Caco-2 (cell line): ENCODE results near the gene NFE2L2. TPM values are rescaled to one million over a fixed set of nuclear protein-coding genes. Genes with fewer than 3 reads are reported as not detected.

Experiments used
- BruUV-seq: library from RNA; stranded (reverse); fragments of 400-500 nt; replicated peaks from 2 replicates; lab custom pipeline; 2021; lab: Mats Ljungman, UMichigan
- CTCF ChIA-PET: fragments of 300-600 bp; sonication (Branson Sonifier 250); formaldehyde crosslinking; loops from one replicate; lab custom pipeline; 2022; ENCODE audit warnings: antibody characterized with exemption; lab: Charles Lee
- POLR2A ChIA-PET: fragments of 300-600 bp; sonication (Branson Sonifier 250); formaldehyde crosslinking; loops from one replicate; lab custom pipeline; 2022; ENCODE audit warnings: antibody characterized with exemption; lab: Charles Lee
- DNase-seq, 2 experiments: peaks; one replicate each; pipeline versions ENCODE4 v3.0.0 to v3.0.0-alpha.2; 2020 to 2022
- H3K27me3 ChIP-seq: replicated peaks from 2 replicates; pipeline ENCODE4 v1.6.0; 2011; ENCODE audit warnings: low read length; ENCODE audit not compliant: control insufficient read depth, insufficient read depth
- H3K36me3 ChIP-seq: 2 replicates; pipeline ENCODE4 v1.5.1; 2011; ENCODE audit warnings: low read length; ENCODE audit not compliant: control insufficient read depth, insufficient read depth
- H3K4me1 ChIP-seq: fragments of 250-450 bp; sonication (Bioruptor Pico); 2 replicates; pipeline ENCODE4 v1.5.1; 2020; ENCODE audit warnings: mild to moderate bottlenecking
- H3K4me3 ChIP-seq: 2 replicates; pipeline ENCODE4 v1.5.1; 2011; ENCODE audit warnings: low read depth, mild to moderate bottlenecking, control low read depth, low read length
- H3K9me3 ChIP-seq: fragments of 250-450 bp; sonication (Bioruptor Pico); 2 replicates; pipeline ENCODE4 v1.5.1; 2020; ENCODE audit warnings: mild to moderate bottlenecking, moderate library complexity
- H3K27ac Mint-ChIP-seq: one replicate; pipeline ENCODE4 v1.8.0; 2022; ENCODE audit warnings: mixed read lengths; ENCODE audit not compliant: unreplicated experiment
- H3K27me3 Mint-ChIP-seq: one replicate; pipeline ENCODE4 v1.8.0; 2022; ENCODE audit warnings: mixed read lengths; ENCODE audit not compliant: insufficient read depth, unreplicated experiment
- H3K36me3 Mint-ChIP-seq: one replicate; pipeline ENCODE4 v1.8.0; 2022; ENCODE audit warnings: mild to moderate bottlenecking, mixed read lengths; ENCODE audit not compliant: insufficient read depth, unreplicated experiment
- H3K4me1 Mint-ChIP-seq: one replicate; pipeline ENCODE4 v1.8.0; 2022; ENCODE audit warnings: low read depth, mixed read lengths; ENCODE audit not compliant: unreplicated experiment
- H3K4me3 Mint-ChIP-seq: one replicate; pipeline ENCODE4 v1.8.0; 2022; ENCODE audit warnings: mild to moderate bottlenecking, moderate library complexity, mixed read lengths; ENCODE audit not compliant: unreplicated experiment
- H3K9me3 Mint-ChIP-seq: one replicate; pipeline ENCODE4 v1.8.0; 2022; ENCODE audit warnings: mixed read lengths; ENCODE audit not compliant: unreplicated experiment
- intact Hi-C: fragments of 100-400 bp; cut with micrococcal nuclease; formaldehyde crosslinking; loops from one replicate; pipeline ENCODE4 v1.10.0; 2022; ENCODE audit not compliant: unreplicated experiment
- total RNA-seq: library from RNA; stranded (reverse); gene quantifications from 2 replicates; pipeline ENCODE4 v1.2.3, GENCODE V29; 2022
- TF ChIP-seq, protein P1 (sequence below), 2 experiments: fragments of 200-600 bp in 1 of 2; IDR thresholded peaks; 1 replicate in 1 of 2; 2 replicates in 1 of 2; pipeline versions ENCODE4 v1.5.1 to v1.8.0; 2011 to 2022; ENCODE audit warnings: antibody characterized with exemption in 1 of 2, control low read depth in 1 of 2, inconsistent platforms in 1 of 2, low read depth in 1 of 2, low read length in 1 of 2, mild to moderate bottlenecking in 1 of 2, moderate library complexity in 1 of 2; ENCODE audit not compliant: insufficient read depth in 1 of 2, severe bottlenecking in 1 of 2, unreplicated experiment in 1 of 2

Gene NFE2L2
- total RNA-seq, 1 experiment from 2014 or later, result 75.7 TPM

DNA sequence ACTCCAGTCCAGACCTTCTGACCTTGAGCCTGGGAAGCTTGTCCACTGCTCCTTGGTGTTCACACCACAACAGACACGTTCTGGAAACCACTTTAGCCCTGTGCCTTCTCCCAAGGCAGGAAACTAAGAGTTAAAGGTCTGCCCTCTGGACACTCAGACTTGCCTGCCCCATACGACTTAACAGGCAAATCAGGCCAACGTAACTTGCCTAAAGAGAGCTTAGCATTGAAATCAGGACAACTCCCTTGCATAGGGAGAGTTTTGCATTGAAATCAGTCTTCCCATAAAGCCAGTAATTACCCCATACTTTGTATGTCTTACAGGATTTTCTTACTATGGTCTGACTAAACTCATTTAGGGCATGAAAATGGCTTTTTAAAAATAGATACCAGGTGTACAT lies 18.5 kb downstream of the NFE2L2 start:
- no peaks in the 10 kb centered on the region for H3K27me3 ChIP-seq
- DNase-seq, result no peak
- H3K9me3 Mint-ChIP-seq, result no peaks in the 10 kb centered on the region
- peaks cover 56% of the 10 kb centered on the region for H3K36me3 Mint-ChIP-seq
- TF ChIP-seq, protein P1, sequence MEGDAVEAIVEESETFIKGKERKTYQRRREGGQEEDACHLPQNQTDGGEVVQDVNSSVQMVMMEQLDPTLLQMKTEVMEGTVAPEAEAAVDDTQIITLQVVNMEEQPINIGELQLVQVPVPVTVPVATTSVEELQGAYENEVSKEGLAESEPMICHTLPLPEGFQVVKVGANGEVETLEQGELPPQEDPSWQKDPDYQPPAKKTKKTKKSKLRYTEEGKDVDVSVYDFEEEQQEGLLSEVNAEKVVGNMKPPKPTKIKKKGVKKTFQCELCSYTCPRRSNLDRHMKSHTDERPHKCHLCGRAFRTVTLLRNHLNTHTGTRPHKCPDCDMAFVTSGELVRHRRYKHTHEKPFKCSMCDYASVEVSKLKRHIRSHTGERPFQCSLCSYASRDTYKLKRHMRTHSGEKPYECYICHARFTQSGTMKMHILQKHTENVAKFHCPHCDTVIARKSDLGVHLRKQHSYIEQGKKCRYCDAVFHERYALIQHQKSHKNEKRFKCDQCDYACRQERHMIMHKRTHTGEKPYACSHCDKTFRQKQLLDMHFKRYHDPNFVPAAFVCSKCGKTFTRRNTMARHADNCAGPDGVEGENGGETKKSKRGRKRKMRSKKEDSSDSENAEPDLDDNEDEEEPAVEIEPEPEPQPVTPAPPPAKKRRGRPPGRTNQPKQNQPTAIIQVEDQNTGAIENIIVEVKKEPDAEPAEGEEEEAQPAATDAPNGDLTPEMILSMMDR (IDR thresholded peaks at IDR 0.05; ENCODE audit: insufficient read depth in 1 of 2, low read depth in 1 of 2, low read length in 1 of 2, severe bottlenecking in 1 of 2, unreplicated experiment in 1 of 2), result no peak
- peaks cover 41% of the 10 kb centered on the region for H3K4me1 Mint-ChIP-seq
- H3K4me3 ChIP-seq, result no peak overlapping the region
- ChIA-PET POLR2A (no interaction called here), CTCF (no interaction called here)
- H3K27ac Mint-ChIP-seq, result no peak overlapping the region
- H3K4me1 ChIP-seq, result peaks cover 20% of the 10 kb centered on the region
- no peaks in the 10 kb centered on the region for H3K27me3 Mint-ChIP-seq
- BruUV-seq, result no TSS peak
- no peaks in the 10 kb centered on the region for H3K9me3 ChIP-seq
- no peak overlapping the region for H3K4me3 Mint-ChIP-seq
- no peaks in the 10 kb centered on the region for H3K36me3 ChIP-seq
- intact Hi-C loops, result no loop called here

DNA sequence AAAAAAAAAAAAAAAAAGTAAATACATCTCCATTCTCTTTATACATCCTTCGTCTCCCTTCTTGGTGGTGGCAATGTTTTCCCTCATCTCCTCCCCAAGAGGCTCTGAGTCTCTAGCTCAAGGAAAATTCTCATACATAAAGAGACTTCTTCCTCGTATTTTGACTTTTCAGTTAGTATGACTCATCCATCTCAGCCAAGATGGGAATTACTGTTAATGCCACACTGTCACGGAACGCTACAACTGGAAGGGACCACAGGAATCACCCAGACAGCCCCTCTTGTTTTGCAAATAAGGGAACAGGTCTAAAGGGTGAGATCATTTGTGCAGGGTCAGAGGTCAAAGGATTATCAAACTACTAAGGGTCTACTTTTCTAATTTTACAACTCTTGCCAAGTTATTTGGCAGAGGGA lies 19.5 kb downstream of the NFE2L2 start:
- peaks cover 38% of the 10 kb centered on the region for H3K4me1 Mint-ChIP-seq
- Histone ChIP-seq H3K27me3 (no peaks in the 10 kb centered on the region), H3K4me1 (peaks cover 28% of the 10 kb centered on the region), H3K9me3 (no peaks in the 10 kb centered on the region), H3K4me3 (no peak overlapping the region), H3K36me3 (no peaks in the 10 kb centered on the region)
- H3K27ac Mint-ChIP-seq, result peak overlapping the region; percentile 72
- peaks cover 64% of the 10 kb centered on the region for H3K36me3 Mint-ChIP-seq
- no TSS peak for BruUV-seq
- no peaks in the 10 kb centered on the region for H3K27me3 Mint-ChIP-seq
- TF ChIP-seq, protein P1 (IDR thresholded peaks at IDR 0.05; ENCODE audit: insufficient read depth in 1 of 2, low read depth in 1 of 2, low read length in 1 of 2, severe bottlenecking in 1 of 2, unreplicated experiment in 1 of 2), result no peak
- no peak for DNase-seq
- no peak overlapping the region for H3K4me3 Mint-ChIP-seq
- intact Hi-C loops, result no loop called here
- CTCF ChIA-PET, result no interaction called here
- no peaks in the 10 kb centered on the region for H3K9me3 Mint-ChIP-seq
- POLR2A ChIA-PET, result interaction anchor here (0.6 to 0.8 kb wide), 2 partner anchors 18 to 80 kb away, joined by 5 to 13 read pairs; no protein-coding TSS in a partner anchor

DNA sequence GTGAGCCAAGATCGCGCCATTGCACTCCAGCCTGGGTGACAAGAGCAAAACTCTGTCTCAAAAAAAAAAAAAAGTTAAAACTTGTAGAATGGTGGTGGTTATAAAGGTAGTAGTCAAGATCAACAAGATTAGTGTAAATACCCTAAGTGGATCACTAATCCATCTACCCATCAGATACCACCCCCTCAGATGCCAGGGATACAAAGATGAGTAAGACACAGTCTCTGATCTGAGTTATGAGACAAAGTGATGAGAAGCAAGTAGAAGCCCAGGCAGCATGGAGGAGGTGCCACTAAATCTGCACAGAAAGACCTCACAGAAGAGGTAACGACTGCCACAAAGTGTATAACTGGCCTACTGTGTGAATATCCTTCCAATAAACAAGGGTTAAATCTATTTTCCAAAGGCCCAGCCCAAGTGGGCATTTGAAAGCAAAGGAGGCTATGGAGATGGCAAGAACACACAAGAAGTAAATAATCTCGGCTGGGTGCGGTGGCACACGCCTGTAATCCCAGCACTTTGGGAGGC lies 20.2 kb downstream of the NFE2L2 start:
- peaks cover 30% of the 10 kb centered on the region for H3K4me1 ChIP-seq
- H3K9me3 Mint-ChIP-seq, result no peaks in the 10 kb centered on the region
- peaks cover 36% of the 10 kb centered on the region for H3K4me1 Mint-ChIP-seq
- ChIA-PET CTCF (no interaction called here), POLR2A (interaction anchor here (0.8 kb wide), 1 partner anchor 19 kb away, joined by 13 read pairs; no protein-coding TSS in a partner anchor)
- no TSS peak for BruUV-seq
- H3K27me3 ChIP-seq, result no peaks in the 10 kb centered on the region
- no peak overlapping the region for H3K4me3 ChIP-seq
- H3K27me3 Mint-ChIP-seq, result no peaks in the 10 kb centered on the region
- peaks cover 66% of the 10 kb centered on the region for H3K36me3 Mint-ChIP-seq
- intact Hi-C loops, result no loop called here
- no peaks in the 10 kb centered on the region for H3K36me3 ChIP-seq
- TF ChIP-seq, protein P1 (IDR thresholded peaks at IDR 0.05; ENCODE audit: insufficient read depth in 1 of 2, low read depth in 1 of 2, low read length in 1 of 2, severe bottlenecking in 1 of 2, unreplicated experiment in 1 of 2), result no peak
- H3K9me3 ChIP-seq, result no peaks in the 10 kb centered on the region
- H3K27ac Mint-ChIP-seq, result peak overlapping the region; percentile 72
- no peak for DNase-seq
- H3K4me3 Mint-ChIP-seq, result no peak overlapping the region
